ENCODE data around the gene VPS26B. TPM values are rescaled to one million over a fixed set of nuclear protein-coding genes. Genes with fewer than 3 reads are reported as not detected.

The VPS26B gene
- total RNA-seq, 4 donors from 2014 or later, result 30.2 to 50.2 (median 41.7) TPM

- WGBS, result 83% methylated on average over 2 of the region's 4 CpGs
- no peak overlapping the region for H3K4me3 ChIP-seq
- H3K36me3 ChIP-seq, result peaks cover 24 to 65% (median 45%) of the 10 kb centered on the region in 4 donors
- H3K9me3 ChIP-seq, result no peaks in the 10 kb centered on the region
- no peak for TF ChIP-seq POLR2A (IDR thresholded peaks at IDR 0.05; ENCODE audit: low read depth)
- TF ChIP-seq EP300 (IDR thresholded peaks at IDR 0.05), result no peak
- TF ChIP-seq CTCF (IDR thresholded peaks at IDR 0.05), result no peak
- no peak for TF ChIP-seq POLR2AphosphoS5 (IDR thresholded peaks at IDR 0.05)
- intact Hi-C loops (cut with DNase I), result no loop called here
- H3K27me3 ChIP-seq, result no peaks in the 10 kb centered on the region
- no peak for DNase-seq (ENCODE audit: extremely low spot score)
- no peak overlapping the region for H3K27ac ChIP-seq (replicated peaks in 1 of 4)
- no peaks in the 10 kb centered on the region for H3K4me1 ChIP-seq
Measured at GRCh38 chr11:134196756-134197155, 27.7 kb upstream of the VPS26B start.

GRCh38 chr11:134199531-134199930, 24.9 kb upstream of the VPS26B start:
- peaks cover 13 to 64% (median 45%) of the 10 kb centered on the region in 4 donors for H3K36me3 ChIP-seq
- intact Hi-C loops (cut with DNase I), result no loop called here
- TF ChIP-seq POLR2A (IDR thresholded peaks at IDR 0.05; ENCODE audit: low read depth), result no peak
- TF ChIP-seq EP300 (IDR thresholded peaks at IDR 0.05), result no peak
- no peak for TF ChIP-seq CTCF (IDR thresholded peaks at IDR 0.05)
- no peak for TF ChIP-seq POLR2AphosphoS5 (IDR thresholded peaks at IDR 0.05)

GRCh38 chr11:134200688-134201087, 23.8 kb upstream of the VPS26B start:
- no peaks in the 10 kb centered on the region for H3K9me3 ChIP-seq
- WGBS, result 97% methylated on average over 6 of the region's 6 CpGs
- peaks cover 13 to 66% (median 48%) of the 10 kb centered on the region in 4 donors for H3K36me3 ChIP-seq
- H3K4me1 ChIP-seq, result no peaks in the 10 kb centered on the region
- H3K4me3 ChIP-seq, result no peak overlapping the region
- intact Hi-C loops (cut with DNase I), result no loop called here
- no peaks in the 10 kb centered on the region for H3K27me3 ChIP-seq
- DNase-seq (ENCODE audit: extremely low spot score), result no peak
- H3K27ac ChIP-seq (replicated peaks in 1 of 4), result no peak overlapping the region
- no peak for TF ChIP-seq POLR2A (IDR thresholded peaks at IDR 0.05; ENCODE audit: low read depth)
- no peak for TF ChIP-seq CTCF (IDR thresholded peaks at IDR 0.05)
- no peak for TF ChIP-seq POLR2AphosphoS5 (IDR thresholded peaks at IDR 0.05)
- no peak for TF ChIP-seq EP300 (IDR thresholded peaks at IDR 0.05)

More at GRCh38 chr11:134199531-134199930, 24.9 kb upstream of the VPS26B start:
- 98% methylated on average over 9 of the region's 9 CpGs for WGBS
- no peaks in the 10 kb centered on the region for H3K4me1 ChIP-seq
- H3K27ac ChIP-seq (replicated peaks in 1 of 4), result no peak overlapping the region
- DNase-seq (ENCODE audit: extremely low spot score), result no peak
- H3K27me3 ChIP-seq, result no peaks in the 10 kb centered on the region
- no peak overlapping the region for H3K4me3 ChIP-seq
- no peaks in the 10 kb centered on the region for H3K9me3 ChIP-seq

- H3K9me3 ChIP-seq, result no peaks in the 10 kb centered on the region
- H3K27me3 ChIP-seq, result no peaks in the 10 kb centered on the region
- 97% methylated on average over 4 of the region's 4 CpGs for WGBS
- peaks cover 18 to 68% (median 56%) of the 10 kb centered on the region in 4 donors for H3K36me3 ChIP-seq
- no peak for TF ChIP-seq POLR2AphosphoS5 (IDR thresholded peaks at IDR 0.05)
- no peak for TF ChIP-seq POLR2A (IDR thresholded peaks at IDR 0.05; ENCODE audit: low read depth)
- no peak for TF ChIP-seq EP300 (IDR thresholded peaks at IDR 0.05)
- TF ChIP-seq CTCF (IDR thresholded peaks at IDR 0.05), result no peak
- no peak overlapping the region for H3K4me3 ChIP-seq
- H3K4me1 ChIP-seq, result no peaks in the 10 kb centered on the region
- DNase-seq (ENCODE audit: extremely low spot score), result no peak
- intact Hi-C loops (cut with DNase I), result no loop called here
- H3K27ac ChIP-seq (replicated peaks in 1 of 4), result no peak overlapping the region
Measured at GRCh38 chr11:134202661-134203060, 21.8 kb upstream of the VPS26B start.

- no peak overlapping the region for H3K27ac ChIP-seq (replicated peaks in 1 of 4)
- intact Hi-C loops (cut with DNase I), result no loop called here
- WGBS, result 98% methylated on average over 9 of the region's 9 CpGs
- no peak for TF ChIP-seq POLR2A (IDR thresholded peaks at IDR 0.05; ENCODE audit: low read depth)
- TF ChIP-seq CTCF (IDR thresholded peaks at IDR 0.05), result no peak
- TF ChIP-seq EP300 (IDR thresholded peaks at IDR 0.05), result no peak
- TF ChIP-seq POLR2AphosphoS5 (IDR thresholded peaks at IDR 0.05), result no peak
- no peak overlapping the region for H3K4me3 ChIP-seq
- peaks cover 28 to 83% (median 72%) of the 10 kb centered on the region in 4 donors for H3K36me3 ChIP-seq
- no peaks in the 10 kb centered on the region for H3K4me1 ChIP-seq
- no peak for DNase-seq (ENCODE audit: extremely low spot score)
- no peaks in the 10 kb centered on the region for H3K9me3 ChIP-seq
- H3K27me3 ChIP-seq, result no peaks in the 10 kb centered on the region
Measured at GRCh38 chr11:134205729-134206128, 18.7 kb upstream of the VPS26B start.
